Large intestine (tissue), 3 donors: ENCODE results near the gene ELF1. TPM values are rescaled to one million over a fixed set of nuclear protein-coding genes. Genes with fewer than 3 reads are reported as not detected.

ENCODE experiments used
- DNase-seq, 2 donors: peaks; one replicate each; pipeline versions ENCODE4 v3.0.0 to v3.0.0-alpha.2; 2013
- H3K27ac ChIP-seq: one replicate; pipeline ENCODE4 v1.5.1; 2013; ENCODE audit warnings: low read length
- H3K27me3 ChIP-seq: 2 replicates; pipeline ENCODE4 v1.6.1; 2013; ENCODE audit warnings: low read length; ENCODE audit not compliant: control insufficient read depth, insufficient read depth
- H3K36me3 ChIP-seq: 2 replicates; pipeline ENCODE4 v1.6.1; 2013; ENCODE audit warnings: low read length; ENCODE audit not compliant: control insufficient read depth, insufficient read depth
- H3K4me1 ChIP-seq: one replicate; pipeline ENCODE4 v1.6.1; 2013; ENCODE audit warnings: low read length; ENCODE audit not compliant: control insufficient read depth, insufficient read depth
- H3K4me3 ChIP-seq: one replicate; pipeline ENCODE4 v1.5.1; 2013; ENCODE audit warnings: low read length
- H3K9me3 ChIP-seq: one replicate; pipeline ENCODE4 v1.6.1; 2013; ENCODE audit warnings: mild to moderate bottlenecking, low read depth, low read length, moderate library complexity; ENCODE audit not compliant: control insufficient read depth
- WGBS: methylation state at CpG from one replicate; pipeline ENCODE4 v1.1.5; 2013; ENCODE audit warnings: low lambda C conversion rate; ENCODE audit not compliant: insufficient coverage; 5-methylcytosine and 5-hydroxymethylcytosine counted together
- polyA plus RNA-seq: library from polyadenylated mRNA; unstranded; fragments of 120-200 nt; gene quantifications from one replicate; pipeline ENCODE4 v1.2.1, GENCODE V29; 2013

ELF1 gene
- polyA plus RNA-seq, 1 donor, result 87.2 TPM

- H3K27me3 ChIP-seq, result no peaks in the 10 kb centered on the region
- no peaks in the 10 kb centered on the region for H3K9me3 ChIP-seq
- H3K36me3 ChIP-seq, result no peaks in the 10 kb centered on the region
- H3K4me1 ChIP-seq, result peaks cover 42% of the 10 kb centered on the region
- DNase-seq, result peak in 1 of 2 donors; percentile 43
- no peak overlapping the region for H3K27ac ChIP-seq
- 100% methylated on average over 1 of the region's 4 CpGs for WGBS
- no peak overlapping the region for H3K4me3 ChIP-seq
Observed at GRCh38 chr13:40969169-40969901, 49.8 kb downstream of the ELF1 start.

GRCh38 chr13:40968416-40969000, 50.6 kb downstream of the ELF1 start:
- H3K36me3 ChIP-seq, result no peaks in the 10 kb centered on the region
- no peaks in the 10 kb centered on the region for H3K9me3 ChIP-seq
- no peak for DNase-seq
- H3K27me3 ChIP-seq, result no peaks in the 10 kb centered on the region
- no peak overlapping the region for H3K4me3 ChIP-seq
- no peak overlapping the region for H3K27ac ChIP-seq
- H3K4me1 ChIP-seq, result peaks cover 34% of the 10 kb centered on the region
- WGBS, result no CpG with 5 or more reads among the region's 2 CpGs

- no peaks in the 10 kb centered on the region for H3K27me3 ChIP-seq
- no peaks in the 10 kb centered on the region for H3K36me3 ChIP-seq
- no peak overlapping the region for H3K27ac ChIP-seq
- peaks cover 15% of the 10 kb centered on the region for H3K4me1 ChIP-seq
- no peak for DNase-seq
- no peaks in the 10 kb centered on the region for H3K9me3 ChIP-seq
- no CpG with 5 or more reads among the region's 3 CpGs for WGBS
- H3K4me3 ChIP-seq, result no peak overlapping the region
Observed at GRCh38 chr13:40966298-40966697, 52.8 kb downstream of the ELF1 start.

- H3K36me3 ChIP-seq, result peaks cover 3% of the 10 kb centered on the region
- peak in 1 of 2 donors; percentile 36 for DNase-seq
- H3K9me3 ChIP-seq, result no peaks in the 10 kb centered on the region
- H3K4me3 ChIP-seq, result no peak overlapping the region
- H3K27me3 ChIP-seq, result no peaks in the 10 kb centered on the region
- H3K27ac ChIP-seq, result no peak overlapping the region
- H3K4me1 ChIP-seq, result no peaks in the 10 kb centered on the region
- no CpG with 5 or more reads among the region's 1 CpG for WGBS
Observed at GRCh38 chr13:40963927-40964326, 55.2 kb downstream of the ELF1 start.

GRCh38 chr13:40961826-40962225, 57.3 kb downstream of the ELF1 start:
- 83% methylated on average over 1 of the region's 1 CpG for whole genome bisulfite sequencing
- Histone ChIP-seq H3K4me1 (no peaks in the 10 kb centered on the region), H3K4me3 (no peak overlapping the region), H3K27me3 (no peaks in the 10 kb centered on the region), H3K9me3 (no peaks in the 10 kb centered on the region), H3K27ac (no peak overlapping the region), H3K36me3 (peaks cover 17% of the 10 kb centered on the region)
- DNase-seq, result no peak

GRCh38 chr13:40961214-40961613, 57.9 kb downstream of the ELF1 start:
- H3K27ac ChIP-seq, result peak overlapping the region; percentile 1
- H3K36me3 ChIP-seq, result peaks cover 18% of the 10 kb centered on the region
- 93% methylated on average over 2 of the region's 3 CpGs for WGBS
- H3K9me3 ChIP-seq, result no peaks in the 10 kb centered on the region
- no peak overlapping the region for H3K4me3 ChIP-seq
- H3K4me1 ChIP-seq, result no peaks in the 10 kb centered on the region
- no peaks in the 10 kb centered on the region for H3K27me3 ChIP-seq
- no peak for DNase-seq

- WGBS, result no CpG with 5 or more reads among the region's 3 CpGs
- peaks cover 19% of the 10 kb centered on the region for H3K36me3 ChIP-seq
- DNase-seq, result no peak
- no peaks in the 10 kb centered on the region for H3K27me3 ChIP-seq
- no peaks in the 10 kb centered on the region for H3K4me1 ChIP-seq
- H3K4me3 ChIP-seq, result no peak overlapping the region
- no peak overlapping the region for H3K27ac ChIP-seq
- no peaks in the 10 kb centered on the region for H3K9me3 ChIP-seq
Observed at GRCh38 chr13:40960716-40961115, 58.4 kb downstream of the ELF1 start.

GRCh38 chr13:40958655-40959054, 60.5 kb downstream of the ELF1 start:
- Histone ChIP-seq H3K27me3 (no peaks in the 10 kb centered on the region), H3K9me3 (peaks cover 5% of the 10 kb centered on the region), H3K27ac (no peak overlapping the region), H3K4me3 (no peak overlapping the region), H3K4me1 (no peaks in the 10 kb centered on the region), H3K36me3 (peaks cover 22% of the 10 kb centered on the region)
- DNase-seq, result no peak
- WGBS, result no CpG with 5 or more reads among the region's 5 CpGs

- DNase-seq, result no peak
- H3K27ac ChIP-seq, result no peak overlapping the region
- no peaks in the 10 kb centered on the region for H3K4me1 ChIP-seq
- WGBS, result no CpG with 5 or more reads among the region's 1 CpG
- H3K27me3 ChIP-seq, result no peaks in the 10 kb centered on the region
- no peak overlapping the region for H3K4me3 ChIP-seq
- no peaks in the 10 kb centered on the region for H3K9me3 ChIP-seq
- H3K36me3 ChIP-seq, result peaks cover 74% of the 10 kb centered on the region
Observed at GRCh38 chr13:40946485-40946884, 72.6 kb downstream of the ELF1 start.

GRCh38 chr13:40943073-40943472, 76.0 kb downstream of the ELF1 start:
- peaks cover 64% of the 10 kb centered on the region for H3K36me3 ChIP-seq
- DNase-seq, result no peak
- H3K4me3 ChIP-seq, result no peak overlapping the region
- H3K4me1 ChIP-seq, result no peaks in the 10 kb centered on the region
- no peaks in the 10 kb centered on the region for H3K9me3 ChIP-seq
- no peak overlapping the region for H3K27ac ChIP-seq
- H3K27me3 ChIP-seq, result no peaks in the 10 kb centered on the region

- Histone ChIP-seq H3K9me3 (no peaks in the 10 kb centered on the region), H3K4me1 (no peaks in the 10 kb centered on the region), H3K36me3 (peaks cover 52% of the 10 kb centered on the region), H3K4me3 (no peak overlapping the region), H3K27me3 (no peaks in the 10 kb centered on the region), H3K27ac (no peak overlapping the region)
- no CpG with 5 or more reads among the region's 5 CpGs for WGBS
- no peak for DNase-seq
Observed at GRCh38 chr13:40941581-40941980, 77.5 kb downstream of the ELF1 start.
